Kidney capillary endothelial cell (primary cell): ENCODE results near the gene BLTP1.
A peak's percentile ranks its signal among the peaks of the same experiment; 100 is the strongest.

Source experiments
- DNase-seq: peaks from one replicate; pipeline ENCODE4 v3.0.0-alpha.2; 2018; ENCODE audit warnings: low spot score

The BLTP1 gene

GRCh38 chr4:122172266-122172665 lies 20.1 kb downstream of the BLTP1 start:
- DNase-seq = no peak

GRCh38 chr4:122178961-122179360 lies 26.8 kb downstream of the BLTP1 start:
- no peak for DNase-seq

DNA sequence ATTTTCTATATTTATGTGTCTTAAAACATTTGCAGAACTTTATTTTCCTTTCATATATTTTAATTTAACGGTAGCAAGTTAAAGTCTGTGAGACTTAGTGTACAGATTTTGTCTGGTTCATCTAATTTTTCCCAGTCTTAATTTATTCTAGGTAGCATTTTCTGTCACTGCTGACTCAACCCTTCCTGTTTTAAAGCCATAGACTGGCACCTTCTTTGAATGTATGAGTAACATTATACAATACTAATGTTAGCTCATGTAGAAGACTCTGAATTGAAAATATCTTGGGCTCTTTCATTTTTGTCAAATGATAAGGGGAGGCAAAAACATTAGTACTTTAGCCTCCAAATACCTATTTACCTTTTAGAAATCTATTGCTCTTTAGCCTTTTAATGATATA lies 43.6 kb downstream of the BLTP1 start:
- DNase-seq = peak; percentile 43
